GM23338 (cell line): ENCODE measurements around the gene TMC2. TPM values are rescaled to one million over a fixed set of nuclear protein-coding genes. Genes with fewer than 3 reads are reported as not detected.

Experiments used
- ATAC-seq: fragments of 200-7000 bp; cut with Tn5 transposase; 3 replicates; pipeline ENCODE4 v1.9.1; 2020
- DNase-seq: peaks from one replicate; pipeline ENCODE4 v3.0.0-alpha.2; 2015; ENCODE audit warnings: low spot score
- H2AFZ ChIP-seq: fragments of 200-600 bp; sonication (generic); 2 replicates; pipeline ENCODE4 v1.8.0; 2016; ENCODE audit warnings: antibody characterized with exemption, mild to moderate bottlenecking, moderate library complexity
- H3F3A ChIP-seq: fragments of 200-600 bp; sonication (generic); replicated peaks from 2 replicates; pipeline ENCODE4 v1.8.0; 2017; ENCODE audit warnings: antibody characterized with exemption, mixed run types, low read depth
- H3K27ac ChIP-seq: fragments of 200-600 bp; sonication (generic); 2 replicates; pipeline ENCODE4 v1.6.1; 2016; ENCODE audit warnings: low read depth
- H3K27me3 ChIP-seq: fragments of 200-600 bp; sonication (generic); 2 replicates; pipeline ENCODE4 v1.8.0; 2016; ENCODE audit warnings: mild to moderate bottlenecking, mixed run types, moderate library complexity; ENCODE audit not compliant: insufficient read depth
- H3K36me3 ChIP-seq: fragments of 200-600 bp; sonication (generic); 2 replicates; pipeline ENCODE4 v1.8.0; 2016; ENCODE audit warnings: mild to moderate bottlenecking; ENCODE audit not compliant: insufficient read depth
- H3K4me1 ChIP-seq: fragments of 200-600 bp; sonication (generic); 2 replicates; pipeline ENCODE4 v1.8.0; 2016; ENCODE audit warnings: mild to moderate bottlenecking, moderate library complexity; ENCODE audit not compliant: insufficient read depth
- H3K4me2 ChIP-seq: fragments of 200-600 bp; sonication (generic); 2 replicates; pipeline ENCODE4 v1.7.1; 2017; ENCODE audit warnings: mixed run types
- H3K4me3 ChIP-seq: fragments of 200-600 bp; sonication (generic); 2 replicates; pipeline ENCODE4 v1.6.1; 2016; ENCODE audit warnings: mixed run types
- H3K79me2 ChIP-seq: fragments of 200-600 bp; sonication (generic); replicated peaks from 2 replicates; pipeline ENCODE4 v1.8.0; 2017; ENCODE audit warnings: mild to moderate bottlenecking; ENCODE audit not compliant: insufficient read depth
- H3K9me2 ChIP-seq: fragments of 200-600 bp; sonication (generic); 2 replicates; pipeline ENCODE4 v1.8.0; 2017; ENCODE audit not compliant: insufficient read depth
- H4K20me1 ChIP-seq: fragments of 200-600 bp; sonication (generic); replicated peaks from 2 replicates; pipeline ENCODE4 v1.8.0; 2017; ENCODE audit warnings: mild to moderate bottlenecking; ENCODE audit not compliant: insufficient read depth
- H3K27ac Mint-ChIP-seq: 2 replicates; pipeline ENCODE4 v1.8.0; 2020; ENCODE audit warnings: inconsistent platforms, mild to moderate bottlenecking, moderate library complexity, mixed read lengths
- H3K27me3 Mint-ChIP-seq: 3 replicates; pipeline ENCODE4 v1.8.0; 2022; ENCODE audit warnings: low read depth, mild to moderate bottlenecking, moderate library complexity, mixed read lengths, inconsistent platforms; ENCODE audit not compliant: insufficient read depth, poor library complexity
- H3K36me3 Mint-ChIP-seq: 3 replicates; pipeline ENCODE4 v1.8.0; 2021; ENCODE audit warnings: low read depth, mild to moderate bottlenecking, inconsistent platforms, moderate library complexity, mixed read lengths
- H3K4me1 Mint-ChIP-seq: 3 replicates; pipeline ENCODE4 v1.8.0; 2020; ENCODE audit warnings: mild to moderate bottlenecking, inconsistent platforms, mixed read lengths
- H3K4me3 Mint-ChIP-seq: 3 replicates; pipeline ENCODE4 v1.8.0; 2021; ENCODE audit warnings: moderate library complexity, mild to moderate bottlenecking, inconsistent platforms, mixed read lengths
- H3K9me3 Mint-ChIP-seq: 3 replicates; pipeline ENCODE4 v1.8.0; 2020; ENCODE audit warnings: moderate library complexity, mild to moderate bottlenecking, inconsistent platforms, mixed read lengths
- CREB1 ChIP-seq: fragments of 250-450 bp; sonication (Bioruptor Pico); IDR thresholded peaks from 2 replicates; pipeline ENCODE4 v1.5.0; 2020; ENCODE audit warnings: low read depth, mild to moderate bottlenecking, moderate library complexity
- CTCF ChIP-seq, 2 experiments: fragments of 200-600 bp in 1 of 2; sonication (generic) in 1 of 2; conservative IDR thresholded peaks; 2 replicates each; pipeline versions ENCODE4 v1.5.1 to v1.6.1; 2016 to 2017; ENCODE audit warnings: antibody characterized with exemption in 2 of 2, low read depth in 2 of 2, mild to moderate bottlenecking in 2 of 2, moderate library complexity in 1 of 2
- ETS1 ChIP-seq: IDR thresholded peaks from 2 replicates; pipeline ENCODE4 v1.6.1; 2016; ENCODE audit warnings: antibody characterized with exemption
- EZH2 ChIP-seq: fragments of 200-600 bp; sonication (generic); IDR thresholded peaks from one replicate; pipeline ENCODE4 v1.8.0; 2017; ENCODE audit warnings: antibody characterized with exemption, mild to moderate bottlenecking, low read depth; ENCODE audit not compliant: unreplicated experiment
- EZH2phosphoT487 ChIP-seq: fragments of 200-600 bp; sonication (generic); IDR thresholded peaks from one replicate; pipeline ENCODE4 v1.8.1; 2018; ENCODE audit warnings: antibody characterized with exemption; ENCODE audit not compliant: unreplicated experiment
- JUNB ChIP-seq: IDR thresholded peaks from one replicate; pipeline ENCODE4 v1.6.1; 2016; ENCODE audit warnings: antibody characterized with exemption; ENCODE audit not compliant: unreplicated experiment
- POLR2AphosphoS5 ChIP-seq: IDR thresholded peaks from 2 replicates; pipeline ENCODE4 v1.6.1; 2016; ENCODE audit warnings: antibody characterized with exemption, low read depth
- REST ChIP-seq: IDR thresholded peaks from one replicate; pipeline ENCODE4 v1.6.1; 2018; ENCODE audit warnings: antibody characterized with exemption; ENCODE audit not compliant: unreplicated experiment
- ZNF114 ChIP-seq: fragments of 250-450 bp; sonication (Bioruptor Pico); IDR thresholded peaks from 2 replicates; pipeline ENCODE4 v1.5.0; 2020; ENCODE audit warnings: mild to moderate bottlenecking, moderate library complexity
- polyA plus RNA-seq: library from polyadenylated mRNA; unstranded; fragments of >200 nt; fragmentation: Nextera tagmentation; extraction: Ambion mirVana; gene quantifications from 2 replicates; pipeline ENCODE4 v1.2.1, GENCODE V29; 2016
- total RNA-seq: library from RNA; depleted of rRNA; stranded (reverse); fragments of >200 nt; shearing (Covaris generic); gene quantifications from 2 replicates; pipeline ENCODE4 v1.2.3, GENCODE V29; 2014

The TMC2 gene
- total and polyA plus RNA-seq, 2 experiments from 2014 or later, result not detected

- TF ChIP-seq ETS1 (no peak), CTCF (conservative IDR thresholded peaks at IDR 0.05; ENCODE audit: low read depth in 2 of 2) (no peak), ZNF114 (CRISPR knock-in tag) (no peak), JUNB (no peak), POLR2AphosphoS5 (no peak), REST (no peak), EZH2phosphoT487 (no peak)
Measured at GRCh38 chr20:2643708-2644107, 107.3 kb downstream of the TMC2 start (continued).

- peaks cover 48% of the 10 kb centered on the region for H3K79me2 ChIP-seq
- Mint-ChIP-seq H3K36me3 (peaks cover 45% of the 10 kb centered on the region), H3K4me3 (peak within 1 kb of the TSS; percentile 94), H3K27me3 (peaks cover 20% of the 10 kb centered on the region), H3K4me1 (peaks cover 20% of the 10 kb centered on the region), H3K9me3 (peaks cover 4% of the 10 kb centered on the region; the same call in 2 of the 3 replicates), H3K27ac (peak within 1 kb of the TSS; percentile 92)
- TF ChIP-seq CREB1 (CRISPR knock-in tag) (0 out of 2 replicates have a peak, but pooled peaks have one; percentile 30), POLR2AphosphoS5 (peak; percentile 96), REST (no peak), CTCF (conservative IDR thresholded peaks at IDR 0.05; ENCODE audit: low read depth in 2 of 2) (no peak), EZH2 (no peak)
- peaks cover 38% of the 10 kb centered on the region for H3K36me3 ChIP-seq
- no peaks in the 10 kb centered on the region for H3K27me3 ChIP-seq
- H3K4me3 ChIP-seq, result peak within 1 kb of the TSS; percentile 99
- peaks cover 15% of the 10 kb centered on the region for H3K4me1 ChIP-seq
- H2AFZ ChIP-seq, result peak within 1 kb of the TSS; percentile 15; the same call in 1 of the 2 replicates
- peaks cover 40% of the 10 kb centered on the region for H3F3A ChIP-seq
- peaks cover 38% of the 10 kb centered on the region for H4K20me1 ChIP-seq
- ATAC-seq (peak; percentile 91), DNase-seq (peak; percentile 91)
- no peaks in the 10 kb centered on the region for H3K9me2 ChIP-seq
- H3K27ac ChIP-seq, result peak within 1 kb of the TSS; percentile 93
- peak within 1 kb of the TSS; percentile 100 for H3K4me2 ChIP-seq
Measured at GRCh38 chr20:2651772-2652723, 115.7 kb downstream of the TMC2 start, which contains the start of gene NOP56. TSS of gene NOP56 (plus strand) at chr20:2652632. CDS start at chr20:2652661, 29 bp downstream.
